Thoracic aorta (tissue), 2 donors: ENCODE data around the gene POLR2M. TPM values are rescaled to one million over a fixed set of nuclear protein-coding genes. Genes with fewer than 3 reads are reported as not detected.

ENCODE experiments used
- ATAC-seq: fragments of 150-250 bp; one replicate; pipeline ENCODE4 v1.8.0; 2017; ENCODE audit warnings: low read depth; ENCODE audit not compliant: insufficient number of reproducible peaks, low FRiP score
- DNase-seq: peaks from one replicate; pipeline ENCODE4 v3.0.0-alpha.2; 2020; ENCODE audit warnings: low spot score
- H3K27ac ChIP-seq, 2 donors: fragments of 200-600 bp; sonication (generic); 1 replicate in 1 of 2; 2 replicates in 1 of 2; pipeline ENCODE4 v1.5.1; 2016; ENCODE audit warnings: mild to moderate bottlenecking in 2 of 2, moderate library complexity in 2 of 2
- H3K27me3 ChIP-seq: fragments of 200-600 bp; sonication (generic); replicated peaks from 2 replicates; pipeline ENCODE4 v1.6.0; 2016; ENCODE audit warnings: mild to moderate bottlenecking; ENCODE audit not compliant: insufficient read depth
- H3K36me3 ChIP-seq: fragments of 200-600 bp; sonication (generic); one replicate; pipeline ENCODE4 v1.5.1; 2016
- H3K4me1 ChIP-seq, 2 donors: fragments of 200-600 bp; sonication (generic); 1 replicate in 1 of 2; 2 replicates in 1 of 2; pipeline versions ENCODE4 v1.5.1 to v1.6.0; 2016; ENCODE audit warnings: low read depth in 2 of 2, mild to moderate bottlenecking in 1 of 2; ENCODE audit not compliant: control insufficient read depth in 1 of 2
- H3K4me3 ChIP-seq: fragments of 200-600 bp; sonication (generic); 2 replicates; pipeline ENCODE4 v1.5.1; 2016; ENCODE audit warnings: mild to moderate bottlenecking
- H3K9me3 ChIP-seq: fragments of 200-600 bp; sonication (generic); 2 replicates; pipeline ENCODE4 v1.5.1; 2016
- CTCF ChIP-seq: fragments of 200-600 bp; sonication (generic); IDR thresholded peaks from one replicate; pipeline ENCODE4 v1.5.1; 2019; ENCODE audit warnings: antibody characterized with exemption
- total RNA-seq, 2 donors: library from RNA; depleted of rRNA; stranded (reverse); fragments of >200 nt; gene quantifications; one replicate each; pipeline versions ENCODE4 v1.1.0 to v1.2.3, GENCODE V29; 2016

The POLR2M gene
- total RNA-seq, 2 donors from 2014 or later: 90.2 to 199 TPM

GRCh38 chr15:57698243-57698642 is 8.3 kb upstream of the POLR2M start:
- no peak for ATAC-seq
- Histone ChIP-seq H3K27me3 (no peaks in the 10 kb centered on the region), H3K9me3 (no peaks in the 10 kb centered on the region), H3K4me3 (peak overlapping the region; percentile 45), H3K36me3 (no peaks in the 10 kb centered on the region), H3K27ac (peak overlapping the region; percentile 85 to 90), H3K4me1 (peaks cover 18 to 48% of the 10 kb centered on the region in 2 donors)
- DNase-seq: no peak
- TF ChIP-seq CTCF: no peak

- DNase-seq: no peak
- no peaks in the 10 kb centered on the region for H3K27me3 ChIP-seq
- H3K36me3 ChIP-seq: no peaks in the 10 kb centered on the region
- no peak overlapping the region for H3K27ac ChIP-seq
- ATAC-seq: no peak
- H3K4me3 ChIP-seq: no peak overlapping the region
- peaks cover 12 to 40% of the 10 kb centered on the region in 2 donors for H3K4me1 ChIP-seq
- H3K9me3 ChIP-seq: no peaks in the 10 kb centered on the region
- no peak for TF ChIP-seq CTCF
Observed at GRCh38 chr15:57698991-57699390, 7.5 kb upstream of the POLR2M start.

- no peaks in the 10 kb centered on the region for H3K27me3 ChIP-seq
- H3K9me3 ChIP-seq: no peaks in the 10 kb centered on the region
- DNase-seq (no peak), ATAC-seq (no peak)
- TF ChIP-seq CTCF: no peak
- no peak overlapping the region for H3K4me3 ChIP-seq
- H3K27ac ChIP-seq: peak overlapping the region in 1 of 2 donors; percentile 17
- H3K36me3 ChIP-seq: no peaks in the 10 kb centered on the region
- H3K4me1 ChIP-seq: peaks cover 5 to 8% of the 10 kb centered on the region in 2 donors
Observed at GRCh38 chr15:57703387-57703786, 3.1 kb upstream of the POLR2M start.

- Histone ChIP-seq H3K4me1 (peaks cover 11 to 18% of the 10 kb centered on the region in 2 donors), H3K36me3 (no peaks in the 10 kb centered on the region), H3K4me3 (no peak overlapping the region), H3K27ac (peak overlapping the region in 1 of 2 donors; percentile 17), H3K27me3 (no peaks in the 10 kb centered on the region), H3K9me3 (no peaks in the 10 kb centered on the region)
- no peak for ATAC-seq
- DNase-seq: no peak
- no peak for TF ChIP-seq CTCF
Observed at GRCh38 chr15:57704441-57704840, 2.1 kb upstream of the POLR2M start.

GRCh38 chr15:57705746-57706404 is 639 bp upstream of the POLR2M start:
- no peaks in the 10 kb centered on the region for H3K27me3 ChIP-seq
- peak overlapping the region; percentile 75 for H3K4me3 ChIP-seq
- ATAC-seq: no peak
- peaks cover 17 to 32% of the 10 kb centered on the region in 2 donors for H3K4me1 ChIP-seq
- peaks cover 6% of the 10 kb centered on the region for H3K36me3 ChIP-seq
- no peak for DNase-seq
- TF ChIP-seq CTCF: no peak
- no peaks in the 10 kb centered on the region for H3K9me3 ChIP-seq
- peak overlapping the region; percentile 96 for H3K27ac ChIP-seq
